HAP-1 (cell line): ENCODE data around the gene PBX1.

ENCODE experiments used
- DNase-seq, 2 experiments: peaks; one replicate each; pipeline ENCODE4 v3.0.0-alpha.2; 2016 to 2020; ENCODE audit warnings: low spot score in 2 of 2
- H3K27me3 ChIP-seq: fragments of 250-450 bp; sonication (Bioruptor Pico); 2 replicates; pipeline ENCODE4 v1.5.1; 2020; ENCODE audit warnings: low read depth, mild to moderate bottlenecking, moderate library complexity
- H3K36me3 ChIP-seq: fragments of 250-450 bp; sonication (Bioruptor Pico); replicated peaks from 2 replicates; pipeline ENCODE4 v1.5.1; 2020; ENCODE audit warnings: mild to moderate bottlenecking
- H3K4me1 ChIP-seq: fragments of 250-450 bp; sonication (Bioruptor Pico); 2 replicates; pipeline ENCODE4 v1.5.1; 2020; ENCODE audit warnings: mild to moderate bottlenecking
- H3K4me3 ChIP-seq: fragments of 250-450 bp; sonication (Bioruptor Pico); 2 replicates; pipeline ENCODE4 v1.5.1; 2020; ENCODE audit warnings: mild to moderate bottlenecking, moderate library complexity
- H3K9me3 ChIP-seq: fragments of 250-450 bp; sonication (Bioruptor Pico); 2 replicates; pipeline ENCODE4 v1.5.1; 2020; ENCODE audit warnings: mild to moderate bottlenecking, moderate library complexity
- in situ Hi-C: fragments of 300-500 bp; cut with MboI; formaldehyde crosslinking; loops from 3 replicates; pipeline ENCODE4 v1.14.3; 2020; ENCODE audit warnings: low sequenced_read_pairs, inconsistent platforms, mixed read lengths

Gene PBX1

DNA sequence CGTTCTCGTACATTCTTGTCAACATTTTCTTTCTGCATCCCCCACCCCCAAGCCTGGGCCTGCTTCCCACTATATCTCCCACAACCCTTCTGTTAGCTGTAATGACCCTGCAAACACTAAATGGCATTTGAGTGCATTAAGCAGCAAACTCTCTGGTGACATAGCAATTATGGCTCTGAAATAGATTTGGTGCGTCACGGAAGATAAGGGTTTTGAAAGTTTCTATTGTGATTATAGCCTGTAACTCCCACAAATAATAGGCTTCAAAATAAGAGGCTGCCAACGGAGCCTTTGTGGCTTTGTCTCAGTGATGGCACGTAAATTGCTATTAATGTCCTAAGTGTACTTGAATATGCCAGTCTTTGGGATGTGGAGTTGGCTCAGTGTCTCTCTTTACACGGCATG is 277.6 kb downstream of the PBX1 start:
- no peaks in the 10 kb centered on the region for H3K36me3 ChIP-seq
- H3K27me3 ChIP-seq: no peaks in the 10 kb centered on the region
- no peak overlapping the region for H3K4me3 ChIP-seq
- in situ Hi-C loops: no loop called here
- peaks cover 22% of the 10 kb centered on the region for H3K4me1 ChIP-seq
- H3K9me3 ChIP-seq: no peaks in the 10 kb centered on the region
- peak; percentile 51 to 79 for DNase-seq

DNA sequence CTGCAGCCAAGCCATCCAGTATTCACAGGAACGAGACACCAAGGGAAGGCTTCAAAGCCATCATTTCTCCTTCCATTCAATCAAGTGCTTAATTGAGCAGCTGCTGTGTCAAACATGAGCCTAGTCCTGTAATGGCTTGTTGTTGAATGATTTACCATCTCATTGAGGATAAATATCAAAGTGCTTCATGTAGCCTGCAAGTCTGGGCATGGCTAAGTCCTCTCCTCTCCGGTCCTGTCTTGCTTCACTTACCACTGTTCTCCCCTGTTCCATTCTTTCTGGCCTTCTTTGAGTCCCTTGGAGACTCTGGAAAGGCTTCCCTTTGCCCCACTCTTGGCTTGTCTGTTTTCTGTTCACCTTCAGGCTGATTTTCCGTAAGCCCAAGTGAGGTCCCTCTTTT is 279.8 kb downstream of the PBX1 start:
- Histone ChIP-seq H3K4me3 (no peak overlapping the region), H3K9me3 (no peaks in the 10 kb centered on the region), H3K36me3 (no peaks in the 10 kb centered on the region), H3K27me3 (no peaks in the 10 kb centered on the region), H3K4me1 (peaks cover 27% of the 10 kb centered on the region)
- no peak for DNase-seq
- in situ Hi-C loops: no loop called here

- H3K27me3 ChIP-seq: no peaks in the 10 kb centered on the region
- in situ Hi-C loops: no loop called here
- peaks cover 20% of the 10 kb centered on the region for H3K4me1 ChIP-seq
- H3K9me3 ChIP-seq: no peaks in the 10 kb centered on the region
- no peaks in the 10 kb centered on the region for H3K36me3 ChIP-seq
- H3K4me3 ChIP-seq: no peak overlapping the region
- DNase-seq: no peak
These were observed 282.0 kb downstream of the PBX1 start for GRCh38 chr1:164840936-164841335.

DNA sequence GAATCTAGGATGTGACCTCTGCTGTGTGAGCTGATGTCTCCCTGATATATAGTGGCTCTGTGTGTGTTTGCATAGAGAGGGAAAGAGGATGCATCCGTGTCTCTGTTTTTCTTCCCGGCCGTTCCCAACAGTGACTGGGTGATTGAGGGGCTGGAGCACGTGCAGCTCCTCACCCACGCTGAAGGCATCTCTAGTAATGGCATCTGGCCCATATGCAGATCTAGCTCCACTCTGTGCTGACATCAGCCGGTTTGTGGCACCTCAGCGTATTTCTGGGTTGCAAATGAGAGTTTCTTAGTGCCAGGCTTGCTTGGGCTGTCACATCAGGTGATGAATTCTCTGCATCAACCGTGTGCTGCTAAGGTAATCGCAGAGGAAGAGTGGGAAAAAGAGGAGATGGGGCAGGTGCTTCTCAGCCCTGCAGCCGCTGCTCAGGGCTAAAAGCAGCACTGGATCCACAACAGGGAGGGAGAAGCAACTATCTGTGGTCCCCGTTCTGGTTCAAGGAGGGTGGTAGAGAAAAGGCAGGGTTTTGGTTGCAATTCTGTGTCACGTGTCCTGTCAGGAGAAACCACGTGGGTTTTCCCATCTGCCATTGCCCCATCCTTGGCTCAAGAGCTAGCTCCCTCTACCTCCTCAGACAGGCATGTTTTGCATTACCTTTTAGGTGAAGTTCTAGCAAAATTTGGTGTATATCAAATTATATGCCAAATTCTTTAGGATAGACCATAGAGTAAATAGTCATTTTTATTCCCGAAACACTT is 282.9 kb downstream of the PBX1 start:
- H3K4me1 ChIP-seq: peaks cover 11% of the 10 kb centered on the region
- H3K9me3 ChIP-seq: no peaks in the 10 kb centered on the region
- DNase-seq: no peak
- no peak overlapping the region for H3K4me3 ChIP-seq
- in situ Hi-C loops: no loop called here
- H3K27me3 ChIP-seq: no peaks in the 10 kb centered on the region
- no peaks in the 10 kb centered on the region for H3K36me3 ChIP-seq

DNA sequence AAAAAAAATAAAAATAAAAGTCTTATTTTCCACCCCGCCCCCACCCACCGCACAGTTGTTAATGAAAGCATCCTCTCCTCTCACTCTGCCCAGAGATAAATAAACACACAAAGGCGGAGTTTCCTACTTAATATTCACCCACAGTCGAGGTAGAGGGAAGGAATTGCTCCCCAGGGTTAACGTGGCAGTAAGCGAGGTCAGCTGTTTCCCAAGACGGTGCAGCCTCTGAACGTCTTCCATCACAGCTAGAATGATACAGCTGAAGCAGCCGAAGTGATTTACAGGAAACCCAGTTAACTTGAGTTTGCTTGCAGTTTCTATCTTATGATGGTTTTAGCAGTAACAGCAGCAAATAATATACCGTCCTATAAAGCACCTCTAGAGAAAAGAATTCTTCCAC is 283.9 kb downstream of the PBX1 start:
- Histone ChIP-seq H3K9me3 (no peaks in the 10 kb centered on the region), H3K36me3 (peaks cover 6% of the 10 kb centered on the region), H3K27me3 (no peaks in the 10 kb centered on the region), H3K4me1 (0 out of 2 replicates have a peak, but pooled peaks cover 5% of the 10 kb centered on the region), H3K4me3 (no peak overlapping the region)
- in situ Hi-C loops: no loop called here
- no peak for DNase-seq

GRCh38 chr1:164843743-164844500 is 284.9 kb downstream of the PBX1 start:
- no peaks in the 10 kb centered on the region for H3K27me3 ChIP-seq
- no peak overlapping the region for H3K4me3 ChIP-seq
- in situ Hi-C loops: no loop called here
- DNase-seq: no peak
- no peaks in the 10 kb centered on the region for H3K9me3 ChIP-seq
- 0 out of 2 replicates have a peak, but pooled peaks cover 5% of the 10 kb centered on the region for H3K4me1 ChIP-seq
- peaks cover 10% of the 10 kb centered on the region for H3K36me3 ChIP-seq

DNA sequence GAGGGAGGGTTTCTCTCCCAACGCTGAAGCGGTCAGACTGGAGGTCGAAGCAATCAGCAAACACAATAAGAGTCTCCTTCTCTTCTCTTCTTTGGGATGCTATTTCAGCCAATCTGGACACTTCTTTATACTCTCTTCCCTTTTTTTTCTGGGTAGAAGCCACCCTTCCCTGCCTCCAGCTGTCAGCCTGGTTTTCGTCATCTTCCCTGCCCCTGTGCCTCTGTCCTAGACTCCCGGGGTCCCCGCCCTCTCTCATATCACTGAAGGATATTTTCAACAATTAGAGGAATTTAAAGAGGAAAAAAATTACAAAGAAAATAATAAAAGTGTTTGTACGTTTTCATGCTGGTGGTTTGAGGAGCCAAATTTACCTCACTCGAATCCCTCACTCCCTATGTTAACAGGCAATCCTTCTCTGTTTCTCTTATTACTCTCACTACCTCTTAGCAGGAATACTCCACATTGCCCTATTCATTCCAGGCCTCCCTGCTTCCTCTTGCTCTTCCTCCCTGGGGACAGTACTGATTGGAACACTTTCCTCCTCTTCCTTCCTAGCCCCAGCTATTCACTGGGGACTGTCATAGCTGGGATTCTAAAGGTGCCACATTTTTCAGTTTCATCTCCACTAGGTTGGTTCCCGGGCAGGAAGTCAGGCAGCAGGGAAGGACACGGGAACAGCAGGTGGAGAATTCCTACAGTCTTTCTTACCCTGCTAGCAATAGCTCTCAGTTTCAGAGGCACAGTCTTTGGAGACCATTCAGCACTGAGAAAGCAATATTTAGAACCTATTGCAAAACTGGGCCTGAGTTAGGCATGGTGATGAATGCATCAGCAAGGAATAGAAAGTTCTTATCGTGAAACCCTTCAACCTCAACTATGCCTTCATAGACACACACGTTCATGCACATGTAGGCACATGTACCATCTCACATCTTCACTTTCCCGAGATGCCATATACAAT is 288.0 kb downstream of the PBX1 start:
- in situ Hi-C loops: no loop called here
- 0 out of 2 replicates have a peak, but pooled peaks cover 5% of the 10 kb centered on the region for H3K4me1 ChIP-seq
- DNase-seq: no peak
- no peaks in the 10 kb centered on the region for H3K27me3 ChIP-seq
- no peak overlapping the region for H3K4me3 ChIP-seq
- peaks cover 10% of the 10 kb centered on the region for H3K36me3 ChIP-seq
- H3K9me3 ChIP-seq: no peaks in the 10 kb centered on the region

DNA sequence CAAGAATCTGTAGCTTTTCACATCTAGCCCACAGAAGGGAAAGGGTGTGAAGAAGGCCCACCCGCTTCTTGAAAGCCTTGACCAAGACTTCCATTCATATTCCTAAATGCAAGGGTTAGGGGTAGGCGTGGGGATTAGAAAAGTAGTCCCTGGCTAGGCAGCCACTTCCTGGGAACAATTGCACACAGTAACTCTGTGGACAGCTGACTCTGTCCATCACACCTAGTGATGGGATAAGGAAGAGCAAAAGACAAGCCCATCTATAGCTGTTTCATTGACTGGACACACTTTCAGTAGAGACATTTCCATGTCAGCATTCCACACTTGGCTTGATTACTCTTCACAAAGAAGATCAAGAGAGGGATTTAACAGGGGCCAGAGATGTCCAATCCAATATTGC is 294.2 kb downstream of the PBX1 start:
- DNase-seq: no peak
- Histone ChIP-seq H3K27me3 (no peaks in the 10 kb centered on the region), H3K36me3 (0 out of 2 replicates have a peak, but pooled peaks cover 3% of the 10 kb centered on the region), H3K4me1 (peaks cover 20% of the 10 kb centered on the region), H3K9me3 (no peaks in the 10 kb centered on the region), H3K4me3 (no peak overlapping the region)
- in situ Hi-C loops: no loop called here

DNA sequence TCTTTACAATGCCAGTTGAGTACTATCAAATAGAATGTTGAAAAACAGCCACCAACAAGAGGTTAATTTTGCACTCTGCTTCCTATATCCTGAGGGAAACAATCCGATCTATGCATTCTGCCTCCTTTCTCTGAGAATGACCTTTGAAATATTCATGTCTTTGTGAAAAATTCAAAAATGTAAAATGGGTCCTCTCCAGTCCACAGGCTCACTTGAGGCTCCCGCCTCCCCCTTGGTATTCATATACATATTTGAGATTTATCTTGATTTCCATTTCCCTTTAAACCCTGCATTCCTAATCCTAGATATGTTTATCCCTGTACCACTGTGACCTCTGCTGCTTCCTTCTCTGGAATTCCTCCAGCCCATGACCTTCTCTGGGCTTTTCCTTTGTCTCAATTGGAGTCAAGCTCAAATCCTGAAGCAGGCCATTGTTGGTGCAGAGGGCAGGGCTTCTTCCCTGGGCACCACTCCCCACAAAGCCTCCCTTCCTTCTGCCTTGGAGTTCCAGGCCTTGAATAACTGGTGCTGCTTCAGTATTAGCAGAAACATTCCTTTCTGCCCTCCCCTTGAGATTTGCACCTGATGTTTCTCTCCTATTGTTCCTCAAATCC is 296.8 kb downstream of the PBX1 start:
- H3K4me3 ChIP-seq: no peak overlapping the region
- no peaks in the 10 kb centered on the region for H3K27me3 ChIP-seq
- H3K4me1 ChIP-seq: peaks cover 20% of the 10 kb centered on the region
- DNase-seq: peak; percentile 71 to 72
- in situ Hi-C loops: no loop called here
- no peaks in the 10 kb centered on the region for H3K9me3 ChIP-seq
- H3K36me3 ChIP-seq: no peaks in the 10 kb centered on the region

DNA sequence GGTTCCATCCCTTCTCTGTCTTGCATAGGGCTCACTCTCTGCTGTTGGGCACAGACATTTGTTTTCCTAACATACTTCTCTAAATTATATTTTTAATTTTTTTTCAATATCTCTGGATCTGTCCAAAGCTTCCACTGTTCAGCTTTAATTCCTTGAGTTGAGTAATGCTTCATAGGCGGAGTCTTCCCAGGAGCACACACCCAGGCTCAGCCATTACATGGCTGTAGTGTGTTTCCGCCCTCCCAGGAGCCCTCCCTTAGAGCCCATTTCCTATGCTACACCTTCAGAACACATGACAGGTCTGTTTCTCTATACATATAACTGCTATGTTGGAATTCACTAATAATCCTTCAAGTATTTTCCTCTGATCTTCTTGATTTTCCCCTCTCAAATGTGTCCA is 297.4 kb downstream of the PBX1 start:
- Histone ChIP-seq H3K9me3 (no peaks in the 10 kb centered on the region), H3K4me3 (no peak overlapping the region), H3K4me1 (peaks cover 20% of the 10 kb centered on the region), H3K36me3 (no peaks in the 10 kb centered on the region), H3K27me3 (no peaks in the 10 kb centered on the region)
- no peak for DNase-seq
- in situ Hi-C loops: no loop called here

- Histone ChIP-seq H3K36me3 (no peaks in the 10 kb centered on the region), H3K9me3 (no peaks in the 10 kb centered on the region), H3K27me3 (no peaks in the 10 kb centered on the region), H3K4me1 (peaks cover 20% of the 10 kb centered on the region), H3K4me3 (no peak overlapping the region)
- in situ Hi-C loops: no loop called here
- DNase-seq: no peak
These were observed 298.5 kb downstream of the PBX1 start for GRCh38 chr1:164857439-164857838.

- H3K36me3 ChIP-seq: no peaks in the 10 kb centered on the region
- peaks cover 20% of the 10 kb centered on the region for H3K4me1 ChIP-seq
- DNase-seq: no peak
- H3K9me3 ChIP-seq: no peaks in the 10 kb centered on the region
- no peaks in the 10 kb centered on the region for H3K27me3 ChIP-seq
- H3K4me3 ChIP-seq: no peak overlapping the region
- in situ Hi-C loops: no loop called here
These were observed 299.2 kb downstream of the PBX1 start for GRCh38 chr1:164858096-164858632.

DNA sequence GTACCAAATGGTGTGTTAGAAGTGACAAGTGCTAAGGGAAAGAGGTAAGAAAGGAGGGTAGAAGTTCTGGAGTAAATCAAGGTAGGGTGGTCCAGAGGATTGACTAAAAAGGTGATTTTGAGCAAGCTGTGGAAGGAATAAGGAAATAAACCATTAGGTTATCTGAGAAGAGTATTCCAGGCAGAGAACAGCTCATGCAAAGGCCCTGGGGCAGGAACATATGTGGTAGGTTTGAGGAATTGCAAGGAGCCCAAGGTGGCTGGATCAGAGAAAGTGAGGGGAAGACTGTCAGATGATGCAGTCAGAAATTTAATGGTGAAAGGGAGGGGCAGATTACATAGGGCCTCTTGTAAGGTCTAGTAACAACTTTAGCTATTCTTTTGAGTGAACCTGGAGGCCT is 302.6 kb downstream of the PBX1 start:
- Histone ChIP-seq H3K9me3 (no peaks in the 10 kb centered on the region), H3K4me1 (peaks cover 2% of the 10 kb centered on the region), H3K36me3 (no peaks in the 10 kb centered on the region), H3K4me3 (no peak overlapping the region), H3K27me3 (no peaks in the 10 kb centered on the region)
- DNase-seq: no peak
- in situ Hi-C loops: no loop called here
